Stimulated activated CD4-positive, alpha-beta T cell treated with anti-CD3 and anti-CD28 coated beads, Interleukin-4, amount 100 ng/mL, for 24 hours (primary cell): ENCODE measurements around the gene CD93.

Experiments
- DNase-seq: peaks from one replicate; pipeline ENCODE4 v3.0.0-alpha.2; 2020

The CD93 gene

GRCh38 chr20:23099791-23100719, 13.9 kb upstream of the CD93 start:
- no peak for DNase-seq

GRCh38 chr20:23097636-23098580, 11.8 kb upstream of the CD93 start:
- DNase-seq = no peak

DNA sequence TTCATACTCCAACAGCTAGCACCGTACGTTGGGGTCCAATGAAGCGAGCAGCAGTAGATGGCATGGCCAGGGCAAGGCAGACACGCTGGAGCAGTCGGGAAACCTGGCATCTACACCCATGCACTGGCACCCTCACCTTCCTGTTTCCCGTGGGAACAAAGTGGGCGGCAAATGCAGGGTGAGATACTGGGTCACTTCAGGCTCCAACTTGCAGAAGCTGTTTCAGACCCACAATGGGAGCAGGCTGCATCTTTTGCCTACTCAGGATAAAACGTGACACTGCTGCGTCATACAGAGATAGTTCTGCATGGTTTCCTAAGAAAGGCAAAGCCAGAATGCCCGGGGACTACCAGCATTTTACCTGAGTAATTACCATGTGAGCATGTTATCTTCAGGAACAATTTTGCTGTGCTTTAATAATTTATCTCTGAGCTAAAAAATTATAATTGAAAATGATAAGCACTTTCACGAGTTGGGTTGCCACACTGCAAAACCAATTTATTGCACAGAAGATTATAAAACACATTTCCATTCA, 10.9 kb upstream of the CD93 start:
- no peak for DNase-seq

DNA sequence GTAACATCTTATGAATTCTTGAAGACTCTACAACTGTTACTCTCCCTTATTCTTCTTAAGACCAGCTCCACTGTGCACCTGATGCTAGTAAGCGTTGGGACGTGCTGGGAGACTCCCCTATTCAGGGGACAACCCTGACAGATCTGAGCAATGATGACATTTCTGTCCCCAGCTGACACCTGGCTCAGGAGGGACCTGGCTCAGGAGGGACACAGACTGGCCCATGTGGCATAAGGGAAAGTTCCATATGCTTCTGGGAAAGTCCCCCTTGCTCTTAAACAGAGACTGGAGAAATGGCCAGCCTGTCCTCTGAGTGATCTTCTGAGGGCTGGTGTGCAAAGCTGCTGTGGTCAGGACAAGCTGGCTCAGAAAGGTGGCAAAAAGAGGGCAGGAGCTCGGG, 10.0 kb upstream of the CD93 start:
- no peak for DNase-seq

- no peak for DNase-seq
These were observed 9.4 kb upstream of the CD93 start for GRCh38 chr20:23095499-23095898.

DNA sequence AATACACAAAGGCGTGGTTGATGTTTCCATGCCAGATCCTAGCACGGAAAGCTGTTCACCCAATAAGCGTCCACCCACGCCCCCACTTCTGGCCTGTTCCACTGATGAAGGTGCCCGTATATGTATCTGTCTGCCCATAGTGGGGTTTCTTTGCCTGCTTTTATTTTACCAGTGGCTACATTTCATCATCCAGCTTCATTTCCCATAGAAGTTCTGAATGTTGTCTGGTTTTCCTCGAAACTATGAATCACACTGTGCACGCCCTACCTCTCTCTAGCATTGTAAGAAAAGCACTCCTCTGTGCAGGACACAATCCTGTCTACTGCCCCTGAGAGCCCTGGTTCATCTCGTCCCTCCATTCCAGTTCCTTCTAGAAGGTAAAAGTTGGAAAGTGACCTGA, 8.8 kb upstream of the CD93 start:
- DNase-seq = no peak

- DNase-seq = no peak
These were observed 8.2 kb upstream of the CD93 start for GRCh38 chr20:23094213-23094896.

- DNase-seq = no peak
These were observed 7.5 kb upstream of the CD93 start for GRCh38 chr20:23093613-23094012.

DNA sequence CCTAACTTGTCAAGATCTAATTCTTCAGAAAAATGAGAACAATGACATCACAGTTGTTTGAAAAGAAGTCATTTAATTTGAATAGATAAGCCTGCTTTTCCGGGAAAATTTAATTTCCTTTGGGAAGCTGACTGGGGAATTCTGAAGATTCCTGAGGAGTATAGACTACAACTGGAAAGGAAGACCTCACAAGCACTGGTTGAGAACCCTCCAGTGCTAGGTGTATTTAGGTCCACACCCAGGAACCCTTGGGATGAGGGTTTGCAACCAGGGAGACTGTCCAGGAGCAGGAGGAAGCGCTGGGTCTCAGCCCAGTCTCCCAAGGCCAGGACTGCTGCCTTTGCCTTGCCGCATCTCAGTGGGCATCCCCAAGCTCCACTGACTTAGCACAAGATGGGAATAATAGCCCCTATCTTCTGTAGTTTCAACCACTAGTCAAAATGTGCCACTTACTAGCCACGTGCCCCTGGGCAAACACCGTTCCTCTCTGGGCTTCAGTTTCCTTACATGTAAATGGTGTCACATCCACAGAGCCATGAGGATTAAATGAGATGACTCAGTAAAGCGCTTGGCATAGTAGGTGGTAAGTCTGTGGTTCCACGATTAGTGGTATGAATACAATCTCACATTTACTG, 6.9 kb upstream of the CD93 start:
- no peak for DNase-seq

- no peak for DNase-seq
These were observed 6.2 kb upstream of the CD93 start for GRCh38 chr20:23092384-23092756.

GRCh38 chr20:23091721-23092383, 5.7 kb upstream of the CD93 start:
- no peak for DNase-seq

- DNase-seq = no peak
These were observed 4.8 kb upstream of the CD93 start for GRCh38 chr20:23090878-23091277.

GRCh38 chr20:23090147-23090546, 4.0 kb upstream of the CD93 start:
- no peak for DNase-seq

DNA sequence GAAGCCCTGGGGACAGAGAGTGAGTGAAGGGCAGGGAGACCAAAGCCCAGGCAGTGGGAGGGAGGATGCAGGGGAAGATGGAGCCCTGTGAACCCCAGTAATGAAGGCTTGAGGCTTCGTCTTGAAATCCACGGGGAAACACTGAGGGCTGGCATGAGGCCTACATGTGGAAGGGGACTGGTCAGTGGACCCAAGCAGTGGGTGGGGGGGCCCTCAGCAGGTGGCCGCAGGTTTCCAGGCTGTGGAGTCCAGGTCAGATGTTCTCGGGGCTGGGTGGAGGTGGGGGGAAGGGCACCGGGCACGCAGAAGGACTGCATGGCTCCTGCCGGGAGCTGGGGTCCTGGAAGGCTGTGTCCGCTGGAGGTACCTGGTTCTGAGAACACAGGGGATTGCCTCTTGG, 2.7 kb upstream of the CD93 start:
- DNase-seq = no peak

DNA sequence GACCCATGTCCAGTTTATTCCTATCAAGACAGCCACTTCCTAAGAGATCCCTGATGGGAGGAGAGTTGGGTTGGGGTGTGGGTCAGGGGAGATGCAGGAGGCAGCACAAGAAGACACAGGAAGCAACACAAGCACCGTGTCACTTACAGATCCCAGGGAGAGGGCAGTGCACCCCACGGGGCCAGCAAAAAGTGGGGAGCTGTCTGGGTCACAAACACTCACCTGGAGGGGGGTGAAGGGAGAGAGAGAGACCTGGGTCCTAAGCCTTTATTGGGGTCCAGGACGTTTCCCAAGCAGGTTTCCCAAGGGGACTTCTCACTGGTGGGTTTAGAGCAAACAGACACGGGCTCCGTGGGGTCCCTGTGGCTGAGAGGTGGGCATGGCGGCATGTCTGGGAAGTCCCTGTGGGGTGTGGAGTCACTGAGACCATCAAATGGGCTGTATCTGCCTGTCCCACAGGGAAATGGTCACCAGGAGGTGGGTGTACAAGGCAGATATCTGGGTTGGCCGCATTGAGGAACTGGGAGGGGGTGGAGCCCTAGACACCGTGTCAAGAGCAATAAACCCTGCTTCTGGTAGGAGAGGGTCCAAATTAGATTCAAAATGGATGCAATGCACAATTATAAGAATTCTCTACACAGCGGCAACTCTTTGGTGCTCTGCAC, 1.6 kb upstream of the CD93 start:
- DNase-seq = no peak

GRCh38 chr20:23086931-23087411, 847 bp upstream of the CD93 start:
- no peak for DNase-seq

DNA sequence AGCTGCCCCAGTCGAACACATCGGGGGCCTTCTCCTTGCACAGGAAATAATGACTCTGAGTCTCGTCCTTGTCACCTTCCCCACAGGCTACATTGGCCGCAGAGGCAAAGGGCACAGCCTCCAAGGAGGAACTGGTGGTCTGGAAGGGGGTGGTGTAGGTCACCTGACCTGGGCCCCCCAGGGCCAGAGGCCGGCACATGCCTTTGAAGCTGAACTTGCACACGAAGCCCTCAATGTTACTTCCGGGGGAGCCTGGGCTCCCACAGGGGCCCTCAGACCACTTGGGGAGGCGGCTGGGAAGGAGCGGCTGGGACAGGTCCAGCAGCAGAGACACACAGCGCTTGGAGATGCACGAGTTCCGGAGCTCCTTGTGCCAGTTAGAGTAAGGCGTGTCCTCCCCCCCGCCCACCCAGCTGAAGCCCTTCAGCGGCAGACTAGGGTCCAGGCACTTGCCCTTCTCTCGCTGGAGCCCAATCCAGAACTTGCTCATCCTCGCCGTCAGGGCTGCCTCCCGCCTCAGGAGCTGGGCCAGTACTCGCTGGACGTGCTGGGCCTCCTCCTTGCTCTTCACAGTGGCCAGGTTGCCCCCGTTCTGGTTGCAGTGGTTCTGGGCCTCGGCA, 578 bp downstream of the CD93 start:
- DNase-seq = no peak

DNA sequence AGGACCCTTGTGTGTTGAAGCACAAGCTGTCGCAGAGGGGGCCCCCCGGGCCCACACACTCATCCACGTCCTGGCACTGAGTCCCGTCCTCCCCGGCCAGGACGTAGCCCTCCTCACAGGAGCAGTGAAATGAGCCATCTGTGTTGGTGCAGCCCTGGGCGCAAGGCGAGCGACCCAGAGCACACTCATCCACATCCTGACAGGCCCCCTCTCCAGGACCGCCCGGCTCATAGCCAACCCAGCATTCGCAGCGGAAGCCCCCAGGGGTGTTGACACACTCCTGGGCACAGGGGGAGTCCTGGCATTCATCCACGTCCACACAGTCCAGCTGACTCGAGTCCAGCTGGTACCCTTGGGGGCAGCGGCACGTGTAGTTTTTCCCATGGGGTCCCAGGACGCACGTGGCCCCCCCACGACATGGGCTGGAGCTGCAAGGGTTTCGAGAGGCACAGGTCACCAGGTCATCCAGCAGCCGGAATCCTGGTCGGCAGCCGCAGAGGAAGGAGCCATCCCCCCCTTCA, 1.2 kb downstream of the CD93 start:
- no peak for DNase-seq

DNA sequence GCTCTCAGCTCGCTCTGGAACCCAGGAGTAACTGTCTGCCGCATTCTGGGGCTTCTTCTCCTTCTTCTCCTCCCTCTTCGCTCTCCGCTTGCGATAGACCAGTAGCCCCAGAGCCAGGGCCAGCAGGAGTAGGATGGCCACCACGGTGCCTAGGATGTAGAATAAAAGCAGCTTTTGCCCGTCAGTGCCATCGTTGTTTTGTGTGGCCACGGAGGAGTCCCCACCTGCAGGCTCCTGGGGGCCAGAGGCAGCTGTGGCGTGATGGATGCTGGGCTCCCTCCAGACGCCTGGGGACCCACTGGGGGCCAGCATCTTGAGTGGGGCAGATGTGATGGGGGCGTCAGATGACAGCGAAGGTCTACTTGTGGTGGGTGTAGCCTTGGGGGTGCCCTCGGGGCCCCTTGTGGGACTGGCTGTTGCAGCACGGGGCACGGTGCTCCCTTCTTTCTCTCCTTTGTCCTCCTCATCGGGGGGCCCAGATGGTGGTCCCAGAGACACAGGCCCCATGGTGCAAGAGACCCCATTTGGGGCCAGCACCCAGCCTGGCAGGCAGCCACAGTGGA, 1.8 kb downstream of the CD93 start:
- no peak for DNase-seq
